ENCODE data around the gene SPECC1.

SPECC1 gene

GRCh38 chr17:20217677-20218076 is 208.5 kb downstream of the SPECC1 start:
- no peak overlapping the region for H4K91ac ChIP-seq (ENCODE audit: low read depth, low read length)
- WGBS (ENCODE audit: extremely low coverage, insufficient coverage, insufficient read length), result no CpG with 5 or more reads among the region's 4 CpGs
- peaks cover 8 to 12% of the 10 kb centered on the region in 2 experiments for H3K4me1 ChIP-seq (ENCODE audit: control insufficient read depth in 1 of 2, insufficient read depth in 2 of 2, low read length in 2 of 2)
- peak overlapping the region; percentile 23 for H3K4ac ChIP-seq (ENCODE audit: low read depth, low read length)
- H2AK5ac ChIP-seq (ENCODE audit: low read length), result no peak overlapping the region
- H2AFZ ChIP-seq (ENCODE audit: insufficient read depth, low read length, poor library complexity), result no peak overlapping the region
- no peaks in the 10 kb centered on the region for H3K9me3 ChIP-seq (ENCODE audit: insufficient read depth, low read depth, low read length)
- H3K36me3 ChIP-seq (ENCODE audit: control insufficient read depth in 1 of 2, insufficient read depth in 2 of 2, low read length in 2 of 2), result peaks cover 4 to 6% of the 10 kb centered on the region in 2 experiments
- H4K8ac ChIP-seq (ENCODE audit: low read depth, low read length), result no peak overlapping the region
- H3K27me3 ChIP-seq (ENCODE audit: insufficient read depth, low read length), result no peaks in the 10 kb centered on the region
- no peak overlapping the region for H3K14ac ChIP-seq (ENCODE audit: low read length)
- H3K4me3 ChIP-seq (ENCODE audit: low read depth, low read length), result no peak overlapping the region
- no peak overlapping the region for H3K18ac ChIP-seq (ENCODE audit: low read length)
- H3K23ac ChIP-seq (ENCODE audit: low read length), result no peak overlapping the region
- peaks cover 7% of the 10 kb centered on the region for H3K79me2 ChIP-seq (ENCODE audit: control insufficient read depth, insufficient read depth, low read length, poor library complexity)
- no peaks in the 10 kb centered on the region for H3K79me1 ChIP-seq (ENCODE audit: low read length)
- H2BK12ac ChIP-seq (ENCODE audit: low read length), result no peak overlapping the region
- H2BK120ac ChIP-seq (ENCODE audit: insufficient read depth, low read length, poor library complexity), result no peak overlapping the region
- no peak overlapping the region for H3K4me2 ChIP-seq (ENCODE audit: low read length)
- no peak overlapping the region for H2BK5ac ChIP-seq (ENCODE audit: low read depth, low read length, poor library complexity)
- H3K9ac ChIP-seq (ENCODE audit: low read length), result no peak overlapping the region
- no peak overlapping the region for H3K27ac ChIP-seq (ENCODE audit: low read depth, low read length)
- no peak overlapping the region for H4K12ac ChIP-seq (ENCODE audit: low read depth, low read length)
- DNase-seq, result no peak

- no peak for DNase-seq
- no peak overlapping the region for H2BK12ac ChIP-seq (ENCODE audit: low read length)
- H3K36me3 ChIP-seq (ENCODE audit: control insufficient read depth in 1 of 2, insufficient read depth in 2 of 2, low read length in 2 of 2), result peaks cover 4 to 6% of the 10 kb centered on the region in 2 experiments
- H3K4me2 ChIP-seq (ENCODE audit: low read length), result no peak overlapping the region
- no peaks in the 10 kb centered on the region for H3K9me3 ChIP-seq (ENCODE audit: insufficient read depth, low read depth, low read length)
- no peak overlapping the region for H4K8ac ChIP-seq (ENCODE audit: low read depth, low read length)
- no peaks in the 10 kb centered on the region for H3K27me3 ChIP-seq (ENCODE audit: insufficient read depth, low read length)
- no peak overlapping the region for H3K9ac ChIP-seq (ENCODE audit: low read length)
- H3K4me3 ChIP-seq (ENCODE audit: low read depth, low read length), result no peak overlapping the region
- peaks cover 8 to 12% of the 10 kb centered on the region in 2 experiments for H3K4me1 ChIP-seq (ENCODE audit: control insufficient read depth in 1 of 2, insufficient read depth in 2 of 2, low read length in 2 of 2)
- no peak overlapping the region for H2BK120ac ChIP-seq (ENCODE audit: insufficient read depth, low read length, poor library complexity)
- no peak overlapping the region for H2BK5ac ChIP-seq (ENCODE audit: low read depth, low read length, poor library complexity)
- no peak overlapping the region for H2AFZ ChIP-seq (ENCODE audit: insufficient read depth, low read length, poor library complexity)
- no peak overlapping the region for H3K18ac ChIP-seq (ENCODE audit: low read length)
- H3K4ac ChIP-seq (ENCODE audit: low read depth, low read length), result no peak overlapping the region
- peaks cover 7% of the 10 kb centered on the region for H3K79me2 ChIP-seq (ENCODE audit: control insufficient read depth, insufficient read depth, low read length, poor library complexity)
- no peaks in the 10 kb centered on the region for H3K79me1 ChIP-seq (ENCODE audit: low read length)
- H4K12ac ChIP-seq (ENCODE audit: low read depth, low read length), result no peak overlapping the region
- H4K91ac ChIP-seq (ENCODE audit: low read depth, low read length), result no peak overlapping the region
- H2AK5ac ChIP-seq (ENCODE audit: low read length), result no peak overlapping the region
- no peak overlapping the region for H3K14ac ChIP-seq (ENCODE audit: low read length)
- no CpG with 5 or more reads among the region's 3 CpGs for WGBS (ENCODE audit: extremely low coverage, insufficient coverage, insufficient read length)
- H3K23ac ChIP-seq (ENCODE audit: low read length), result no peak overlapping the region
- H3K27ac ChIP-seq (ENCODE audit: low read depth, low read length), result no peak overlapping the region
These were observed 209.1 kb downstream of the SPECC1 start for GRCh38 chr17:20218272-20218671.

GRCh38 chr17:20223808-20224328 is 214.7 kb downstream of the SPECC1 start:
- Histone ChIP-seq H3K4me1 (ENCODE audit: control insufficient read depth in 1 of 2, insufficient read depth in 2 of 2, low read length in 2 of 2) (peaks cover 22 to 24% of the 10 kb centered on the region in 2 experiments), H3K9me3 (ENCODE audit: insufficient read depth, low read depth, low read length) (no peaks in the 10 kb centered on the region), H3K36me3 (ENCODE audit: control insufficient read depth in 1 of 2, insufficient read depth in 2 of 2, low read length in 2 of 2) (peaks cover 7 to 13% of the 10 kb centered on the region in 2 experiments), H4K8ac (ENCODE audit: low read depth, low read length) (no peak overlapping the region), H4K12ac (ENCODE audit: low read depth, low read length) (no peak overlapping the region), H3K4ac (ENCODE audit: low read depth, low read length) (peak overlapping the region; percentile 2), H3K4me2 (ENCODE audit: low read length) (no peak overlapping the region), H3K4me3 (ENCODE audit: low read depth, low read length) (no peak overlapping the region), H3K14ac (ENCODE audit: low read length) (peak overlapping the region; percentile 16), H2BK12ac (ENCODE audit: low read length) (no peak overlapping the region), H3K27ac (ENCODE audit: low read depth, low read length) (peak overlapping the region; percentile 72), H3K18ac (ENCODE audit: low read length) (no peak overlapping the region), H4K91ac (ENCODE audit: low read depth, low read length) (peak overlapping the region; percentile 72), H2AK5ac (ENCODE audit: low read length) (no peak overlapping the region), H3K79me1 (ENCODE audit: low read length) (peaks cover 11% of the 10 kb centered on the region), H2BK120ac (ENCODE audit: insufficient read depth, low read length, poor library complexity) (peak overlapping the region; percentile 1), H3K9ac (ENCODE audit: low read length) (no peak overlapping the region), H3K27me3 (ENCODE audit: insufficient read depth, low read length) (no peaks in the 10 kb centered on the region), H2AFZ (ENCODE audit: insufficient read depth, low read length, poor library complexity) (no peak overlapping the region), H2BK5ac (ENCODE audit: low read depth, low read length, poor library complexity) (peak overlapping the region; percentile 65), H3K79me2 (ENCODE audit: control insufficient read depth, insufficient read depth, low read length, poor library complexity) (peaks cover 7% of the 10 kb centered on the region), H3K23ac (ENCODE audit: low read length) (no peak overlapping the region)
- no CpG with 5 or more reads among the region's 3 CpGs for WGBS (ENCODE audit: extremely low coverage, insufficient coverage, insufficient read length)
- DNase-seq, result no peak

- Histone ChIP-seq H3K4me3 (ENCODE audit: low read depth, low read length) (no peak overlapping the region), H3K4me1 (ENCODE audit: control insufficient read depth in 1 of 2, insufficient read depth in 2 of 2, low read length in 2 of 2) (peaks cover 22 to 24% of the 10 kb centered on the region in 2 experiments), H2BK5ac (ENCODE audit: low read depth, low read length, poor library complexity) (peak overlapping the region; percentile 65), H3K36me3 (ENCODE audit: control insufficient read depth in 1 of 2, insufficient read depth in 2 of 2, low read length in 2 of 2) (peaks cover 11 to 18% of the 10 kb centered on the region in 2 experiments), H3K9ac (ENCODE audit: low read length) (no peak overlapping the region), H3K79me1 (ENCODE audit: low read length) (peaks cover 11% of the 10 kb centered on the region), H3K4me2 (ENCODE audit: low read length) (no peak overlapping the region), H3K14ac (ENCODE audit: low read length) (peak overlapping the region; percentile 38), H2BK120ac (ENCODE audit: insufficient read depth, low read length, poor library complexity) (peak overlapping the region; percentile 1), H4K8ac (ENCODE audit: low read depth, low read length) (peak overlapping the region; percentile 54), H3K79me2 (ENCODE audit: control insufficient read depth, insufficient read depth, low read length, poor library complexity) (peaks cover 7% of the 10 kb centered on the region), H4K12ac (ENCODE audit: low read depth, low read length) (no peak overlapping the region), H4K91ac (ENCODE audit: low read depth, low read length) (peak overlapping the region; percentile 72), H3K27ac (ENCODE audit: low read depth, low read length) (peak overlapping the region; percentile 72), H2AFZ (ENCODE audit: insufficient read depth, low read length, poor library complexity) (no peak overlapping the region), H2AK5ac (ENCODE audit: low read length) (peak overlapping the region; percentile 6), H3K18ac (ENCODE audit: low read length) (peak overlapping the region; percentile 4), H3K27me3 (ENCODE audit: insufficient read depth, low read length) (no peaks in the 10 kb centered on the region), H3K9me3 (ENCODE audit: insufficient read depth, low read depth, low read length) (no peaks in the 10 kb centered on the region), H3K23ac (ENCODE audit: low read length) (no peak overlapping the region), H2BK12ac (ENCODE audit: low read length) (peak overlapping the region; percentile 5), H3K4ac (ENCODE audit: low read depth, low read length) (peak overlapping the region; percentile 2)
- no peak for DNase-seq
- no CpG with 5 or more reads among the region's 3 CpGs for WGBS (ENCODE audit: extremely low coverage, insufficient coverage, insufficient read length)
These were observed 215.2 kb downstream of the SPECC1 start for GRCh38 chr17:20224379-20224778.

All from trophoblast cell (in vitro differentiated cells and primary cell).